GM19468 (cell line): ENCODE data around the gene COPZ2.
"Not testable (repeated sequence)": the region's sequence is repeated elsewhere in the genome, so short reads cannot be mapped to it uniquely, and the experiment has no call there.

Experiments used
- ATAC-seq: cut with Tn5 transposase; IDR thresholded peaks from one replicate; pipeline ENCODE4 v1.9.1; 2021; ENCODE audit warnings: mild to moderate bottlenecking, moderate library complexity, moderate number of reproducible peaks; ENCODE audit not compliant: unreplicated experiment; ENCODE audit errors: extremely low read depth

COPZ2 gene

DNA sequence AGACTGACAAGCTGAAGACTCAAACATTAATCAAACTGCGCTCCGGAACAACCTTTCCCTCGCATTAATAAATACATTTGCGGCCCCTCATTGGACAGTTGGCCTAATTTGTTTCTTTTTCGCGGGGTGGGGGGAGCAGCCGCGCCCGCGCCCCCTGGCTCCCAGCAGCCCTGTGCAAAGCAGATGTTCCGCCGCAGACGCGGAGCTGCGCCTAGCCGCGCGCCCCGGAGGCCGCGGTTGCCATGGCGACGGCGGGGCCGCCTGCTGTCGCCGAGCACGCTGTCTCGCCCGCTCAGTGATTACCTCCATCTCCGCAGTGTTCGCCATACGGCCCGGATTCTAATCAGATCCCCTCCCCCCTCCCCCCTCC, 25.5 kb downstream of the COPZ2 start:
- no peak for ATAC-seq

DNA sequence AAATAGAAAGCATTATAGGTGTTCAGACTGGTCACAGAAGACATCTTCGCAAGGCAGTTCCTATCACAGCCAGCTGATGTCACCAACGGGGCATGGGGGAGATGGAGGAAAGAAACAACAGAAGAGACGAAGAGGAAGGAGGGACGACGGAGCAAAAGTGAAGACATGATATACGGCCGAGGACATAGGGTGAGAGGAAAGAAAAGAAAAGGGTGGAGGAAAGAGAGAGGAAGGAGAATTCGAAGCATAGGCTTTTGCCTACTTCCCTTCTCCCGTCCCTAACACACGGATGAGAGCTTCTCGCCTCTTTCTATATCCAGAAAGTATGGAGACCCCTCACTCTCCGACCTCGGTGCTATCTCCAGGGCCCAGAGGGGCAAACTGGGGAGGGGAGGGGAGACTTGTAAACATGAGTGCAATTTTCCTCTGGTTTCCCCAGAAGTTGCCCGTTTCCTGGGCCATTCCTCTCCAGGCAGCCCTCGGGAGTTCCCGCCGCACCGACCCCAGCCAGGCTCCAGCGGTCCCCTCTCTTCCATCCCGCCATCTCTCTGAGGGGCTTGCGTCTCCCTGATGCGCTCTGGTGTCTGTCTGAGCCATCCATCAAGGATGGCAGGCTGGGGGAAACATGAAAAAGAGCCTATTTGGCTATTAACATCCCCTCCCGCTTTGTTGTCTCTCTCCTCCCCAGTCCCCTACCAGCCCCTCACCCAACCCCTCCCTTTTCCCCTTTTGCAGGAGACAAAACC, 26.0 kb downstream of the COPZ2 start:
- ATAC-seq, result no peak

GRCh38 chr17:48010193-48010592, 27.4 kb downstream of the COPZ2 start:
- ATAC-seq, result no peak

DNA sequence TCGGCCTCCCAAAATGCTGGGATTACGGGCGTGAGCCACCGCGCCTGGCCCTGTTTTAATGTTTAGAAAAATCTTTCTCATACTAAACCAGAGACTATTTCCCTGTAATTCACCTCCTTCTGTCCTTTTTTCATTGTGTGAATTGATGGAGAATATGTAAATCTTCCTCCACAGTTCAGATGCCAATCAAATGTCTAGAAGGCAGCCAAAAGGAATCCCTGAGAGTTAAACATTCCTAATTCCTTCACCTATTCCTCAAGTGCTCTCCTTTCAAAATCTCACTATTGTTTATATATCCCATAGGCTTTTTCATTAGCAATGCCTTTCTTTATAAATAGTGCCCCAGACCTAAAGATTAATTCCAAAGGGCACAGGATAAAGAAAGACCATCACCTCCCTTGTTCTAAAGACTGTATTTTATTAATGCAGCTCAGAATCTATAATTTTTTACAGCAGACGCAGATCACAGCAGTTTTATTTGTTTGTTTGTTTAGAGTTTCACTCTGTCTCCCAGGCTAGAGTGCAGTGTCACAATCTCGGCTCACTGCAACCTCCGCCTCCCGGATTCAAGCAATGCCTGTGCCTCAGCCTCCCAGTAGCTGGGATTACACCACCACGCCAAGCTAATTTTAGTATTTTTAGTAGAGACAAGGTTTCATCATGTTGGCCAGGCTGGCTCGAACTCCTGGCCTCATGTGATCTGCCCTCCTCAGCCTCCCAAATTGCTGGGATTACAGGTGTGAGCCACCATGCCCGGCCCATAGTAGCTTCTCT, 30.5 kb downstream of the COPZ2 start:
- no peak for ATAC-seq

- no peak for ATAC-seq
Observed at GRCh38 chr17:48004983-48005382, 32.6 kb downstream of the COPZ2 start.

DNA sequence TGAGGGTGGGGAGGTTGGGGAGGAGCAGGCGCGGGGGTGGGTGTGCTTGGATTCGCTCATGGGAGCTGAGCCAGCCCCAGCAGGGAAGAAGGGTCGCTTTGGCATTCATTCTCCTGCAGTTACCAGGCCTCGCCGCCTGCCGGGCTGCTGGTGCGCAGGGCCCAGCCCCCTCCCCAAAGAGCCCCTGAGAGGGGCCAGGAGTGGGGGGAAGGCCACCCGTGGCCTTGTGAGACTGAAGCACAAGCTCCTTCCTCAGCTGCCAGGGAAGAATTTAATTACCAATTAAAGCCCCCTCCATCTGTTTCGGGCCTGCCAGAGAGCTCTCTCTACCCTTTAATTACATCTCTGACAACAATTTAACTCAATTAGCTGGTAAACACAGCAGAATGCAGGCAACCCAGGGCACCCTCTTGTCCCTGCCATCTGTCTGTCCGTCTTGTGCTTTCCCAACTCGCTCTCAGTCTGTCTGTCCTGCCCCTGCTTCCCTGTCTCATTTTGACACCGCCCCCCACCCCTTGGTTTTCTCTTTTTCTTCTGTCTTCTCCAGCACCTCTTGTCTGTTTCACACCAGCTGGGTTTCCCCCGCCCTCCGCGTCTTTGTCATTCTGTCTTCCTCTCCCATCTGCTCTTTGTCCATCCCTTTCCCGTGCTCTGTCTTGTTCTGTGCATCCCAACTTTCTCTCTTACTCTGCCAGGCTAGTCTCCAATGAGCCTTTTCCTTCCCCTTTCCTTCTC, 34.0 kb downstream of the COPZ2 start:
- ATAC-seq, result no peak

- ATAC-seq, result no peak
Observed at GRCh38 chr17:48002916-48003416, 34.6 kb downstream of the COPZ2 start.

DNA sequence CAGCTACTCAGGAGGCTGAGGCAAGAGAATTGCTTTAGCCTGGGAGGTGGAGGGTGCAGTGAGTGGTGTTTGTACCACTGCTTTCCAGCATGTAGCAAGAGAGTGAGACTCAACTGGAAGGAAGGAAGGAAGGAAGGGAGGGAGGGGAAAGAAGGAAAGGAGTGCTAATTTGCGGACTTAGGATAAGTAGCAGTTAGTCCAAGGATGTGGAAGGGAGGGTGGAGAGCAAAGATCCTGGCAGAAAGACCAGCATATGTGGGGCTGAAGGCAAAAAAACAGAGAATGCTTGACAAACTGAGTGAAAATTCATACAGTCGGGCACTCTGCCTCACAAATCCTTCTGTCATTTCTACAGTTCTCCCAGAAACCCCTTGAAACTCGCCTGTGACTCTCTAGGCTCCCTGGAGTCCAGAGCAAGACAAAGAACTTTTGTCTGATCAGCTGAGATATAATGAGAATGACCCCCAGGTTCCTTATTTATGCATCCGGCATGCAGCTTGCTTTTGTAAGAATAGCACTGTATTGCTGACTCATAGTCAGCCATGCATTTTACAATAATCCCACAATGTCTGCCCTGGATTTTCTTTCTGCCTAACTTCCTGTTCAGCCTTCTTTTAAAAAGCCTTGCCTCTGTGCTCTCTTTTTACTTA, 35.2 kb downstream of the COPZ2 start:
- no peak for ATAC-seq

DNA sequence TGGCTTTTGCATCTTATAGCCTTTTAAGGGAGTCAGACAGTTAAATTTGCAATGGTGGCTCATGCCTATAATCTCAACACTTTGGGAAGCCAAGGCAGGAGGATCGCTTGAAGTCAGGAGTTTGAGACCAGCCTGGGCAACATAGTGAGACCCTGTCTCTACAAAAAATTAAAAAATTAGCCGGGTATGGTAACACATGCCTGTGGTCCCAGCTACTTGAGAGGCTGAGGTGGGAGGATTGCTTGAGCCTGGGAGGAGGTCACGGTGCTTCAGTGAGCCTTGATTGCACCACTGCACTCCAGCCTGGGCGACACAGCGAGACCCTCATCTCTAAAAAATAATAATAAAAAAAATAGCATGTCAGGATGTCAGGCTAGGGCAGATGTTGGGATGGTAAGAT, 35.9 kb downstream of the COPZ2 start:
- not testable (repeated sequence) for ATAC-seq

DNA sequence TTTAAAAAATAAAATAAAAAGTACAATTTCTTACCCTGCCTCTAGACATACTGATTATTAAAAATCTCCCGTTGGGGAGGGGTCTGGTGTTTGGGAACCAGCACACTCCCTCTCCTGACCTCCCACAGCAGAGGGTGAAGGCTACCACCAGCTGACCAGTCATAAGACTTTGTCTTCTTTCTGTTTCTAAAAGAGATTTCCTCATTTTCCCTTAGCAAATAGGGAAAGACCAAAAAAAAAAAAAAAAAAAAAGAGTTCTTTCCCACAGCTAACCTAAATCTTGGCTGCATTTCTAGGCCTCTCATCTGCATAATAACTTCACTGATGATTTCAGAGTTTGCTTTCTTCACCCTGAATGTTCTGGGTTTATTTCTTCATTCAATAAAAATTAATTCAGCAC, 36.4 kb downstream of the COPZ2 start:
- ATAC-seq, result no peak

- ATAC-seq, result no peak
Observed at GRCh38 chr17:47999582-47999981, 38.0 kb downstream of the COPZ2 start.

DNA sequence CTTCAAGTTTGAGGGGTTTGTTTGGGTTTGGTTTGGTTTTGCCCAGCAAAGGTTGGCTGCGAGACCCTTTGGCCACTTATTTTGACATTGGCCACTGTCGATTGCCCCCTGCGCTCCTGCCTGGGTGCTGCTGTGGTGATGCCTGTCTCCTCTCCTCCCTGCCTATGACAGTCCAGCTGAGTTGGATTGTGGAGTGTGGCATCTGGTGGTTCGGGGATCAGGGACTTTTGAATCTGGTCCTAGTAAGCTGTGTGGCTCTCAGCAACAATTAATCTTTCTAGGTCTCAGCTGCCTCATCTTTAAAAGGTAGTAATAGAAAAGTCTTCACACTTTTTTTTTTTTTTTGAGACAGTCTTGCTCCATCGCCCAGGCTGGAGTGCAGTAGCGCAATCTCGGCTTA, 39.6 kb downstream of the COPZ2 start:
- ATAC-seq, result no peak

DNA sequence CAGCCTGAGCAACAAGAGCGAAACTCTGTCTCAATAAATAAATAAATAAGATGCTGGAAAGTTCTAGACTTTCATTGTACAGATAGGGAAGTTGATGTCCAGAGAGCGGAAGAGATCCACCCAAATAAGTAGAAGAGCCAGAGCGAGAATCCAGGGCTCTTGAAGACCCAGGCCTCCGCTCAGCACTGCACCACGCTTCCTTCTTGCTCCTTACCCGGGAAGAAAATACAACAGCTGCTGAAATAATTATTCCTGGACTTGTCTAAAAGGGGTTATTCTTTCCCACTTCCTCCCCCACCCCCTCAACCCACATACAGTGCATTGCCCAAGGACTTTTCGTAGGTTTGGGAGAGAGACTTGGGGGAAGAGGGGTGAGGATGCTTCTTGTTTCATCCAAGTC, 40.0 kb downstream of the COPZ2 start:
- ATAC-seq, result no peak

- no peak for ATAC-seq
Observed at GRCh38 chr17:47996201-47996600, 41.4 kb downstream of the COPZ2 start.

GRCh38 chr17:47995241-47995935, 42.2 kb downstream of the COPZ2 start:
- ATAC-seq, result no peak

- no peak for ATAC-seq
Observed at GRCh38 chr17:47994724-47995123, 42.9 kb downstream of the COPZ2 start.

- ATAC-seq, result no peak
Observed at GRCh38 chr17:47993964-47994363, 43.6 kb downstream of the COPZ2 start.

DNA sequence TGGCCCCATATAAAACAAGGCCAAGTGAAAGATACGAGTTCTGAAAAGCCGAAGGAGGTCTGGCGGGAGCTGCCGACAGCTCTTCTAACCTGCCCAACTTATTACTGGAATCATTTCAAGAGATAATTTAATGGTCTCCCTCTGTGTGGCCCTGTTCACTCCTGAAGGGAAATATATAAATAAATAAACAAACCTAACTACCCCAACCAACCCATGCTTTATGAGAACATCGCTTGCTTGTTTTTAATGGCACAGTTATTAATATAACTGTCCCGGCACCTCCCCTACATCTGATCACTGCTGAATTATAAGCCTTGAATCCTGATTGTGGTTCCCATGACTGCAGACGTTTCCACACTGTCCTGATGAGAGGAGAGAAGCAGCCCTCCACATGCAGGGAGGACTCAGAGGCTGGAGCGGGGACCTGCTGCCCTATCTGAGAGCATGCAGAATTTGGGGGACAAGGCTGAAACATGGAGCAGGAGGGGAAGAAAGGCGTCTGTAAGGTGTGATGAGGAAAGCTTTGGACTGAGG, 44.5 kb downstream of the COPZ2 start:
- no peak for ATAC-seq

DNA sequence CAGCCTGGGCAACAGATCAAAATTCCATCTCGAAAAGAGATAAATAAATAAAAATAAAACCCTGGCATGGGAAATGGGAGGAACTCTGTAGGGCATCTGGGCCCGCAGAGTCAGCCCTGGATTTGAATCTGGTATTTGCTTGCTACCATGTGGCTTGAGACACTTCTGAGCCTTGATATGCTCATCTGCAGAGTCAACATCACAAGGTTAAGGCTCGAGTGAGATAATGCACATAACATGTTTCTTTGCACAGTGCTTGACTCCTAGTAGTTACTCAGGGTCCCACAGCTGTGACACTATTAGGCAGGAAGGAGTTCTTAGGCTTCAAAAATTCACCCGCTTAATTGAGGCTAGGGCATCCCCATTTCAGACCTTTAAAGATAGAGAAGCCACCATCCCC, 45.4 kb downstream of the COPZ2 start:
- ATAC-seq, result no peak
